Measurements from ENCODE around the gene INSIG1.
A peak's percentile ranks its signal among the peaks of the same experiment; 100 is the strongest.

INSIG1 gene

GRCh38 chr7:155327590-155328320 lies 30.1 kb downstream of the INSIG1 start:
- no peak for DNase-seq (ENCODE audit: low read depth)

GRCh38 chr7:155329225-155329624 lies 31.5 kb downstream of the INSIG1 start:
- DNase-seq (ENCODE audit: low read depth) = no peak

- no peak for DNase-seq (ENCODE audit: low read depth)
Observed at GRCh38 chr7:155331396-155331795, 33.7 kb downstream of the INSIG1 start.

- no peak for DNase-seq (ENCODE audit: low read depth)
Observed at GRCh38 chr7:155333346-155334234, 35.9 kb downstream of the INSIG1 start.

GRCh38 chr7:155336812-155337602 lies 39.3 kb downstream of the INSIG1 start:
- DNase-seq (ENCODE audit: low read depth) = no peak

GRCh38 chr7:155337946-155338631 lies 40.4 kb downstream of the INSIG1 start:
- DNase-seq (ENCODE audit: low read depth) = no peak

GRCh38 chr7:155338632-155339320 lies 41.1 kb downstream of the INSIG1 start:
- peak; percentile 13 for DNase-seq (ENCODE audit: low read depth)

- no peak for DNase-seq (ENCODE audit: low read depth)
Observed at GRCh38 chr7:155339474-155339873, 41.8 kb downstream of the INSIG1 start.

- no peak for DNase-seq (ENCODE audit: low read depth)
Observed at GRCh38 chr7:155340071-155340531, 42.4 kb downstream of the INSIG1 start.

- no peak for DNase-seq (ENCODE audit: low read depth)
Observed at GRCh38 chr7:155340721-155341120, 43.0 kb downstream of the INSIG1 start.

- DNase-seq (ENCODE audit: low read depth) = no peak
Observed at GRCh38 chr7:155341463-155341983, 43.8 kb downstream of the INSIG1 start.

- no peak for DNase-seq (ENCODE audit: low read depth)
Observed at GRCh38 chr7:155342313-155342712, 44.6 kb downstream of the INSIG1 start.

GRCh38 chr7:155343150-155343549 lies 45.5 kb downstream of the INSIG1 start:
- no peak for DNase-seq (ENCODE audit: low read depth)

GRCh38 chr7:155343661-155344121 lies 46.0 kb downstream of the INSIG1 start:
- DNase-seq (ENCODE audit: low read depth) = no peak

- DNase-seq (ENCODE audit: low read depth) = no peak
Observed at GRCh38 chr7:155344270-155344617, 46.6 kb downstream of the INSIG1 start.

GRCh38 chr7:155344618-155345433 lies 47.1 kb downstream of the INSIG1 start:
- peak; percentile 63 for DNase-seq (ENCODE audit: low read depth)

GRCh38 chr7:155345490-155345889 lies 47.8 kb downstream of the INSIG1 start:
- no peak for DNase-seq (ENCODE audit: low read depth)

- DNase-seq (ENCODE audit: low read depth) = no peak
Observed at GRCh38 chr7:155346285-155346684, 48.6 kb downstream of the INSIG1 start.

- DNase-seq (ENCODE audit: low read depth) = no peak
Observed at GRCh38 chr7:155348806-155349205, 51.1 kb downstream of the INSIG1 start.
